Measurements from ENCODE around the gene HMBS.
A peak's percentile ranks its signal among the peaks of the same experiment; 100 is the strongest.
"Not testable (repeated sequence)": the region's sequence is repeated elsewhere in the genome, so short reads cannot be mapped to it uniquely, and the experiment has no call there.

HMBS gene

DNA sequence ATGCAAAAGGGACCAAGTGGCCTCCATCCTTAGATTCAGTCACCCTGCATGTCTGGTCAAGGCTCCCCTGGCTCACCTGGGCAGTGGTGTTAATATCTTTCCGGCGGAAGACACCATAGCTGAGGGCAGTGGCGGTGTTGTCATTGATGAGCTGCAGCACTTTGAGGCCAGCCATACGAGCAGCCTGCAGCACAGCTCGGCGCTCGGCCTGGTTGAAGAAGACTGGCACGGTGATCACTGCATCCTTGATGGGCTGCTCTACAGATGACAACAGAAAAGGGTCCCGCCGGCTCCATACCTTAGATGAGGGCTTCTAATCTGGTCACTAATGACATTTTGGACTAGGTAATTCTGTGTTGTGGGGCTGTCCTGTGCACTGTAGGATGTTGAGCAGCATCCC lies 30.3 kb upstream of the HMBS start:
- H3K4me3 ChIP-seq (ENCODE audit: low read depth, low read length), result no peak overlapping the region
- no peak for DNase-seq (ENCODE audit: low read depth)
- TF ChIP-seq, protein P1, sequence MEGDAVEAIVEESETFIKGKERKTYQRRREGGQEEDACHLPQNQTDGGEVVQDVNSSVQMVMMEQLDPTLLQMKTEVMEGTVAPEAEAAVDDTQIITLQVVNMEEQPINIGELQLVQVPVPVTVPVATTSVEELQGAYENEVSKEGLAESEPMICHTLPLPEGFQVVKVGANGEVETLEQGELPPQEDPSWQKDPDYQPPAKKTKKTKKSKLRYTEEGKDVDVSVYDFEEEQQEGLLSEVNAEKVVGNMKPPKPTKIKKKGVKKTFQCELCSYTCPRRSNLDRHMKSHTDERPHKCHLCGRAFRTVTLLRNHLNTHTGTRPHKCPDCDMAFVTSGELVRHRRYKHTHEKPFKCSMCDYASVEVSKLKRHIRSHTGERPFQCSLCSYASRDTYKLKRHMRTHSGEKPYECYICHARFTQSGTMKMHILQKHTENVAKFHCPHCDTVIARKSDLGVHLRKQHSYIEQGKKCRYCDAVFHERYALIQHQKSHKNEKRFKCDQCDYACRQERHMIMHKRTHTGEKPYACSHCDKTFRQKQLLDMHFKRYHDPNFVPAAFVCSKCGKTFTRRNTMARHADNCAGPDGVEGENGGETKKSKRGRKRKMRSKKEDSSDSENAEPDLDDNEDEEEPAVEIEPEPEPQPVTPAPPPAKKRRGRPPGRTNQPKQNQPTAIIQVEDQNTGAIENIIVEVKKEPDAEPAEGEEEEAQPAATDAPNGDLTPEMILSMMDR (IDR thresholded peaks at IDR 0.05; ENCODE audit: insufficient read depth, low read depth, low read length, missing control alignments), result no peak

DNA sequence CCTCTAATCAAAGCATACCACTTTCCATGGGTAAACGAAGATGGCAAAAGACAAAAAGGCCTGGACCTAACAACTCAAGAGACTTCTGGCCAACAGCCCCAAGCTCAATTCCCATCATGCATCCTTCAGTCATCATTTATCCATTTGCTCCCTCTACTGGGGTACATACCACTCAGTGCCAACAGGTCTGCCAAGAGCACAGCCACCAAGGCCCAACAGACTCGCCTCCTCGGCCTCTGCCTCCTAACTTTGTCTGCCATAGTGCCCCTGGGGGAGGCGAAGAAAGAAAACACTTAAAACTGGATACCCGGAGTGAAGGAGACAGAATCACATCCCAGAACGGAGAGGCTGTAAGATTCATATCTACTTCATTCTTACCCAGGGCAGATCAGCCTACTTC lies 28.8 kb upstream of the HMBS start:
- H3K4me3 ChIP-seq (ENCODE audit: low read depth, low read length), result peak overlapping the region; percentile 89
- TF ChIP-seq, protein P1 (IDR thresholded peaks at IDR 0.05; ENCODE audit: insufficient read depth, low read depth, low read length, missing control alignments), result no peak
- DNase-seq (ENCODE audit: low read depth), result peak; percentile 50

- peak; percentile 63 for DNase-seq (ENCODE audit: low read depth)
- peak overlapping the region; percentile 89 for H3K4me3 ChIP-seq (ENCODE audit: low read depth, low read length)
- TF ChIP-seq, protein P1 (IDR thresholded peaks at IDR 0.05; ENCODE audit: insufficient read depth, low read depth, low read length, missing control alignments), result no peak
Measured at GRCh38 chr11:119056421-119056999, 28.2 kb upstream of the HMBS start.

DNA sequence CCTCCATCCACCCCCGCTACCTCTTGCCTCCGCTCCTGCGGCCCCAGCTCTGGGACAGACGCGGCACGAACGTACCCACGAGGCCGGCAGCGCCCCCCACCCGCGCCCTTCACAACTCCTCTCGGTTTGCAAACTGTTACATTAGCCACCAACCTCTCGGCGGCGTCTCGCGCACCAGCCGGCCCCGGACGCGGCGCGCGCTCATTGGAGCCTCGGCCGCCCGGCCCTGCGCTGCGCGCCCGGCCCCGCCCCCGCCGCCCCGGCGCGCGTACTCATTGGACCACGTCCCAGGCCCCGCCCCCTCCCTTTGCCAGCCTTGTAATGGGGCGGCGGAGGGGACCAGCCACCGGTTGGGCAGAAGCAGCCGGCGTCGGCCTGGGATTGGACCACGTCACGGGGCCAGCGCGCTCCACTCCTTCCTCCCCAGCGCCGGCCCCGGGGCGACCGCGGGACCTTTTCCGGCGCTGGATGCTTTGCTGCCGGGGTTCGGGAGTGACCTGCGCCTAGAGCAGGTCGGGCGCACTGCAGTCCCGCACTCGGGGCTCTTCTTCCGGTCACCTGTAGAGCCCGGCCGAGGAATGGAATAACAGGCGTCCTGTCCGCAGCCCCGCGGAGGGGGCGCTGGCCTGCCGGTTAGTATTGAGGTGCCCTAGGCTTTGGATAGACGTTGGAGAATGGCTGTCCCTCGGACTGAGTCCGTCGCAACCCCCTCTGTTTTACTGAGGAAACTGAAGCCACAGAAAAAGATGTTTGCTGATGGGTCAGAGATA lies 27.5 kb upstream of the HMBS start, which contains the start of gene HYOU1:
Gene HYOU1, minus strand, starts transcription at position 206 of the 770 bp plus-strand sequence. CDS start 1,045 bp downstream, outside the sequence.
- TF ChIP-seq, protein P1 (IDR thresholded peaks at IDR 0.05; ENCODE audit: insufficient read depth, low read depth, low read length, missing control alignments), result peak; percentile 2
- H3K4me3 ChIP-seq (ENCODE audit: low read depth, low read length), result peak within 1 kb of the TSS; percentile 89
- DNase-seq (ENCODE audit: low read depth), result peak; percentile 99

- H3K4me3 ChIP-seq (ENCODE audit: low read depth, low read length); DNase-seq (ENCODE audit: low read depth): not testable (repeated sequence)
Measured at GRCh38 chr11:119059128-119059527, 25.6 kb upstream of the HMBS start.

DNA sequence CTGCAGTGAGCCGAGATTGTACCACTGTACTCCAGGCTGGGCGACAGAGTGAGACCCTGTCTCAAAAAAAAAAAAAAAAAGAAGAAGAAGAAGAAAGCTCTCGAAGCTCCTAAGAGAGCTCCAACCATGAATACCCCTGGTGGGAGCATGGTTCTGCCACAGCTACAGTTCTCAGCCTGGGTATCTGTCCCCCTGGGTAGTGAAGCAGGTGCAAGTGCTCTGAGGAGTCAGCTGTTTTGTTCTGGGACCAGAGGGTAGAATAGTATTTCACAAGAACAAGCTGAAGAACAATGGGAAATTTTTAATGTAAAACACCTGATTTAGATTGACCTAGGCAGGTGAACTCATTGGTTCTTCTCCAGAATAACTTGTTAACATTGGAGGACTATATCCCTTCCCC lies 23.4 kb upstream of the HMBS start:
- TF ChIP-seq, protein P1 (IDR thresholded peaks at IDR 0.05; ENCODE audit: insufficient read depth, low read depth, low read length, missing control alignments), result no peak
- no peak for DNase-seq (ENCODE audit: low read depth)
- no peak overlapping the region for H3K4me3 ChIP-seq (ENCODE audit: low read depth, low read length)

- TF ChIP-seq, protein P1 (IDR thresholded peaks at IDR 0.05; ENCODE audit: insufficient read depth, low read depth, low read length, missing control alignments), result no peak
- DNase-seq (ENCODE audit: low read depth), result no peak
- H3K4me3 ChIP-seq (ENCODE audit: low read depth, low read length), result no peak overlapping the region
Measured at GRCh38 chr11:119062779-119063178, 21.9 kb upstream of the HMBS start.

Data from GM12865 (cell line).